ENCODE data around the gene TRIOBP. TPM values are rescaled to one million over a fixed set of nuclear protein-coding genes. Genes with fewer than 3 reads are reported as not detected.

Gene TRIOBP
- total and polyA plus RNA-seq, 2 of the 13 experiments (the other 11 are each of a cell fraction or from before 2014, with no cell fraction given), result 6.1 to 15.4 TPM

DNA sequence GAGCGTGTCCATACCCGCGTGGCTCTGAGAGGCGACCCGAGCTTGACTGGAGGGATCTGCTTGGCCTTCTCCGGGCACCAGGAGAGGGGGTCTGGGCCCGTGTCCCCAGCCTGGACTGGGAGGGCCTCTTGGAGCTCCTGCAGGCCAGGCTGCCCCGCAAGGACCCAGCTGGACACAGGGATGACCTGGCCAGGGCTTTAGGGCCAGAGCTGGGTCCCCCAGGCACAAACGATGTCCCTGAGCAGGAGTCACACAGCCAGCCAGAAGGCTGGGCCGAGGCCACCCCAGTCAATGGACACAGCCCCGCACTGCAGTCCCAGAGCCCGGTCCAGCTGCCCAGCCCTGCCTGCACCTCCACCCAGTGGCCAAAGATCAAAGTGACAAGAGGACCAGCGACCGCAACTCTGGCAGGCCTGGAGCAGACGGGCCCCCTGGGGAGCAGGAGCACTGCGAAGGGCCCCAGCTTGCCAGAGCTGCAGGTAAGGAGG is 38.2 kb downstream of the TRIOBP start (continued):
- TF ChIP-seq, protein P1, sequence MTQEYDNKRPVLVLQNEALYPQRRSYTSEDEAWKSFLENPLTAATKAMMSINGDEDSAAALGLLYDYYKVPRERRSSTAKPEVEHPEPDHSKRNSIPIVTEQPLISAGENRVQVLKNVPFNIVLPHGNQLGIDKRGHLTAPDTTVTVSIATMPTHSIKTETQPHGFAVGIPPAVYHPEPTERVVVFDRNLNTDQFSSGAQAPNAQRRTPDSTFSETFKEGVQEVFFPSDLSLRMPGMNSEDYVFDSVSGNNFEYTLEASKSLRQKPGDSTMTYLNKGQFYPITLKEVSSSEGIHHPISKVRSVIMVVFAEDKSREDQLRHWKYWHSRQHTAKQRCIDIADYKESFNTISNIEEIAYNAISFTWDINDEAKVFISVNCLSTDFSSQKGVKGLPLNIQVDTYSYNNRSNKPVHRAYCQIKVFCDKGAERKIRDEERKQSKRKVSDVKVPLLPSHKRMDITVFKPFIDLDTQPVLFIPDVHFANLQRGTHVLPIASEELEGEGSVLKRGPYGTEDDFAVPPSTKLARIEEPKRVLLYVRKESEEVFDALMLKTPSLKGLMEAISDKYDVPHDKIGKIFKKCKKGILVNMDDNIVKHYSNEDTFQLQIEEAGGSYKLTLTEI (CRISPR knock-in tag; conservative IDR thresholded peaks at IDR 0.05), result no peak
- TF ChIP-seq ZNF501 (CRISPR knock-in tag; IDR thresholded peaks at IDR 0.05), result 0 out of 2 replicates have a peak, but pooled peaks have one; percentile 30
- no peak for TF ChIP-seq FOSL1 (CRISPR knock-in tag; IDR thresholded peaks at IDR 0.05; ENCODE audit: borderline replicate concordance)
- TF ChIP-seq, protein P2, sequence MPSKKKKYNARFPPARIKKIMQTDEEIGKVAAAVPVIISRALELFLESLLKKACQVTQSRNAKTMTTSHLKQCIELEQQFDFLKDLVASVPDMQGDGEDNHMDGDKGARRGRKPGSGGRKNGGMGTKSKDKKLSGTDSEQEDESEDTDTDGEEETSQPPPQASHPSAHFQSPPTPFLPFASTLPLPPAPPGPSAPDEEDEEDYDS (CRISPR knock-in tag; IDR thresholded peaks at IDR 0.05), result peak; percentile 31; the same call in 1 of the 2 replicates
- TF ChIP-seq, protein P3, sequence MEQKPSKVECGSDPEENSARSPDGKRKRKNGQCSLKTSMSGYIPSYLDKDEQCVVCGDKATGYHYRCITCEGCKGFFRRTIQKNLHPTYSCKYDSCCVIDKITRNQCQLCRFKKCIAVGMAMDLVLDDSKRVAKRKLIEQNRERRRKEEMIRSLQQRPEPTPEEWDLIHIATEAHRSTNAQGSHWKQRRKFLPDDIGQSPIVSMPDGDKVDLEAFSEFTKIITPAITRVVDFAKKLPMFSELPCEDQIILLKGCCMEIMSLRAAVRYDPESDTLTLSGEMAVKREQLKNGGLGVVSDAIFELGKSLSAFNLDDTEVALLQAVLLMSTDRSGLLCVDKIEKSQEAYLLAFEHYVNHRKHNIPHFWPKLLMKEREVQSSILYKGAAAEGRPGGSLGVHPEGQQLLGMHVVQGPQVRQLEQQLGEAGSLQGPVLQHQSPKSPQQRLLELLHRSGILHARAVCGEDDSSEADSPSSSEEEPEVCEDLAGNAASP (CRISPR knock-in tag; IDR thresholded peaks at IDR 0.05; ENCODE audit: borderline replicate concordance), result peak; percentile 60; the same call in 1 of the 2 replicates
- no peak for TF ChIP-seq AHR (CRISPR knock-in tag; IDR thresholded peaks at IDR 0.05)
- TF ChIP-seq, protein P4, sequence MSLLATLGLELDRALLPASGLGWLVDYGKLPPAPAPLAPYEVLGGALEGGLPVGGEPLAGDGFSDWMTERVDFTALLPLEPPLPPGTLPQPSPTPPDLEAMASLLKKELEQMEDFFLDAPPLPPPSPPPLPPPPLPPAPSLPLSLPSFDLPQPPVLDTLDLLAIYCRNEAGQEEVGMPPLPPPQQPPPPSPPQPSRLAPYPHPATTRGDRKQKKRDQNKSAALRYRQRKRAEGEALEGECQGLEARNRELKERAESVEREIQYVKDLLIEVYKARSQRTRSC (CRISPR knock-in tag; IDR thresholded peaks at IDR 0.05; ENCODE audit: low read depth), result no peak
- TF ChIP-seq JUN (CRISPR knock-in tag; IDR thresholded peaks at IDR 0.05), result no peak
- TF ChIP-seq ZNF609 (CRISPR knock-in tag; IDR thresholded peaks at IDR 0.05; ENCODE audit: borderline replicate concordance), result no peak
- no peak for TF ChIP-seq NR1H2 (CRISPR knock-in tag; IDR thresholded peaks at IDR 0.05; ENCODE audit: borderline replicate concordance, low read depth)
- TF ChIP-seq NR0B2 (CRISPR knock-in tag; IDR thresholded peaks at IDR 0.05), result no peak
- no peak for TF ChIP-seq ZNF484 (CRISPR knock-in tag; IDR thresholded peaks at IDR 0.05; ENCODE audit: borderline replicate concordance, low read depth)
- peak; percentile 84 for TF ChIP-seq ZFX (CRISPR knock-in tag; IDR thresholded peaks at IDR 0.05; ENCODE audit: low read depth)
- TF ChIP-seq RXRB (CRISPR knock-in tag; IDR thresholded peaks at IDR 0.05; ENCODE audit: borderline replicate concordance), result peak; percentile 55; the same call in 1 of the 2 replicates
- peak; percentile 65; the same call in 1 of the 2 replicates for TF ChIP-seq HOXA5 (CRISPR knock-in tag; IDR thresholded peaks at IDR 0.05)
- TF ChIP-seq, protein P5, sequence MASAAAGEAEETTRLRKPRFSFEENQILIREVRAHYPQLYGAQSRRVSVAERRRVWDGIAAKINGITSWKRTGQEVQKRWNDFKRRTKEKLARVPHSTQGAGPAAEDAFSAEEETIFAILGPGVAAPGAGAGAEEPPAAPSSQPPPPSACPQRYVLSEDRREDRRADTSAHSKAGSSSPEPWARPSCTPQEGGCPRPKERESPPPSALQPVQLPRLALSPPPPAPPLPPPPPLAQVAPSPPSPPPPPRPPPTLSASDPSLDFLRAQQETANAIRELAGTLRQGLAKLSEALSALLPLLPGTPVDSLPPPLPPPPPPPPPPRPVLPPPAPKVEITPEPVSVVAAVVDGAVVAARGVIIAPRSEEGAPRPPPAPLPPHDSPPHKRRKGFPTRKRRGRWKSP (CRISPR knock-in tag; IDR thresholded peaks at IDR 0.05), result no peak
- TF ChIP-seq HDAC1 (CRISPR knock-in tag; IDR thresholded peaks at IDR 0.05), result 0 out of 2 replicates have a peak, but pooled peaks have one; percentile 23
- no peak for TF ChIP-seq JDP2 (CRISPR knock-in tag; IDR thresholded peaks at IDR 0.05; ENCODE audit: borderline replicate concordance)
- no peak for TF ChIP-seq ARNT (IDR thresholded peaks at IDR 0.05)
